HepG2 (cell line): ENCODE measurements around the gene DCP1B. TPM values are rescaled to one million over a fixed set of nuclear protein-coding genes. Genes with fewer than 3 reads are reported as not detected.

ENCODE experiments used
- ATAC-seq: fragments of 200-7000 bp; cut with Tn5 transposase; 3 replicates; pipeline ENCODE4 v1.9.1; 2020; ENCODE audit warnings: mild to moderate bottlenecking, moderate library complexity
- BruUV-seq: library from RNA; stranded (reverse); fragments of 400-500 nt; replicated peaks from 2 replicates; lab custom pipeline; 2021; lab: Mats Ljungman, UMichigan
- CTCF ChIA-PET: fragments of 300-600 bp; formaldehyde crosslinking; extraction: SDS; loops from one replicate; lab custom pipeline; 2021; ENCODE audit warnings: low total read pairs, inconsistent platforms, low intra/inter-chr PET ratio; lab: Yijun Ruan, JAX
- POLR2A ChIA-PET: fragments of 350-600 bp; sonication (Branson Sonifier 250); formaldehyde crosslinking; loops from one replicate; lab custom pipeline; 2020; ENCODE audit warnings: antibody characterized with exemption, inconsistent platforms; lab: Yijun Ruan, JAX
- DNase-seq: peaks from one replicate; pipeline ENCODE4 v3.0.0-alpha.2; 2015; ENCODE audit warnings: low spot score
- FAIRE-seq: peaks from 3 replicates; lab custom pipeline; 2011; peaks lifted over from hg19 to GRCh38; lab: Jason Lieb, UNC
- H2AFZ ChIP-seq: one replicate; pipeline ENCODE4 v1.6.1; 2011; ENCODE audit warnings: low read length, inconsistent platforms
- H3K27ac ChIP-seq: fragments of 300-600 bp; 3 replicates; pipeline ENCODE4 v1.8.0; 2011; ENCODE audit warnings: mixed run types, mild to moderate bottlenecking, mixed read lengths, low read length, inconsistent platforms; ENCODE audit not compliant: insufficient read depth; ENCODE audit errors: extremely low read length
- H3K27me3 ChIP-seq, 2 experiments: fragments of 200-600 bp in 1 of 2; 2 replicates in 1 of 2; 3 replicates in 1 of 2; pipeline versions ENCODE4 v1.6.0 to v1.8.0; 2011; ENCODE audit warnings: low read length in 2 of 2, mild to moderate bottlenecking in 2 of 2, moderate library complexity in 2 of 2, inconsistent platforms in 1 of 2; ENCODE audit not compliant: insufficient read depth in 2 of 2, control insufficient read depth in 1 of 2
- H3K36me3 ChIP-seq, 2 experiments: fragments of 200-600 bp in 1 of 2; replicated peaks in 1 of 2; 2 replicates in 1 of 2; 3 replicates in 1 of 2; pipeline versions ENCODE4 v1.5.1 to v1.8.0; 2011; ENCODE audit warnings: low read length in 2 of 2, inconsistent platforms in 1 of 2; ENCODE audit not compliant: insufficient read depth in 2 of 2, control insufficient read depth in 1 of 2
- H3K4me1 ChIP-seq: 2 replicates; pipeline ENCODE4 v1.5.1; 2012; ENCODE audit warnings: low read length, inconsistent platforms; ENCODE audit not compliant: insufficient read depth
- H3K4me2 ChIP-seq: 2 replicates; pipeline ENCODE4 v1.6.0; 2011; ENCODE audit warnings: low read depth, low read length, inconsistent platforms
- H3K4me3 ChIP-seq, 3 experiments: fragments of 200-600 bp in 1 of 3; sonication (generic), shearing (Covaris generic) in 1 of 3; replicated peaks in 1 of 3; 2 replicates each; pipeline ENCODE4 v1.5.1; 2011 to 2016; ENCODE audit warnings: low read length in 3 of 3, inconsistent platforms in 2 of 3, low read depth in 2 of 3, mild to moderate bottlenecking in 2 of 3, control low read depth in 1 of 3, mixed read lengths in 1 of 3; ENCODE audit not compliant: insufficient read depth in 1 of 3
- H3K79me2 ChIP-seq: one replicate; pipeline ENCODE4 v1.6.1; 2011; ENCODE audit warnings: low read length, inconsistent platforms; ENCODE audit not compliant: insufficient read depth
- H3K9ac ChIP-seq: 2 replicates; pipeline ENCODE4 v1.6.0; 2011; ENCODE audit warnings: mild to moderate bottlenecking, low read depth, low read length, inconsistent platforms; ENCODE audit not compliant: insufficient read depth
- H3K9me3 ChIP-seq: 2 replicates; pipeline ENCODE4 v1.5.1; 2012; ENCODE audit warnings: mild to moderate bottlenecking, low read length
- H4K20me1 ChIP-seq: 2 replicates; pipeline ENCODE4 v1.6.0; 2011; ENCODE audit warnings: inconsistent platforms, mild to moderate bottlenecking, low read length, moderate library complexity; ENCODE audit not compliant: insufficient read depth
- FLYWCH1 ChIP-seq: sonication (generic); formaldehyde crosslinking; IDR thresholded peaks from 2 replicates; pipeline ENCODE4 v1.8.1; 2023; ENCODE audit warnings: mild to moderate bottlenecking, missing genetic modification reagents
- FOXJ3 ChIP-seq: sonication (generic); formaldehyde crosslinking; IDR thresholded peaks from 2 replicates; pipeline ENCODE4 v1.4.0; 2020; ENCODE audit warnings: missing genetic modification reagents, mild to moderate bottlenecking, borderline replicate concordance
- PAX8 ChIP-seq: sonication (generic); formaldehyde crosslinking; IDR thresholded peaks from 2 replicates; pipeline ENCODE4 v1.8.0; 2022; ENCODE audit warnings: mild to moderate bottlenecking, missing genetic modification reagents, borderline replicate concordance
- RNF2 ChIP-seq: fragments of 450-650 bp; conservative IDR thresholded peaks from 2 replicates; pipeline ENCODE4 v1.6.1; 2016; ENCODE audit warnings: low read depth
- SALL2 ChIP-seq: sonication (generic); formaldehyde crosslinking; IDR thresholded peaks from 2 replicates; pipeline ENCODE4 v1.8.1; 2023; ENCODE audit warnings: mild to moderate bottlenecking, missing genetic modification reagents, inconsistent platforms
- SMC3 ChIP-seq: IDR thresholded peaks from 2 replicates; pipeline ENCODE4 v1.6.1; 2011; ENCODE audit warnings: low read length, improper control_type of control experiment
- TFDP1 ChIP-seq: IDR thresholded peaks from 2 replicates; pipeline ENCODE4 v1.6.1; 2016; ENCODE audit warnings: missing compliant biosample characterization, missing genetic modification reagents, borderline replicate concordance
- THYN1 ChIP-seq: sonication (generic); formaldehyde crosslinking; IDR thresholded peaks from 2 replicates; pipeline ENCODE4 v1.8.1; 2023; ENCODE audit warnings: low read depth, mild to moderate bottlenecking, moderate library complexity, missing genetic modification reagents, borderline replicate concordance
- ZFP82 ChIP-seq: sonication (generic); formaldehyde crosslinking; IDR thresholded peaks from 2 replicates; pipeline ENCODE4 v1.5.1; 2020; ENCODE audit warnings: mild to moderate bottlenecking, missing genetic modification reagents, borderline replicate concordance
- ZNF251 ChIP-seq: sonication (generic); formaldehyde crosslinking; IDR thresholded peaks from 2 replicates; pipeline ENCODE4 v1.9.0; 2021; ENCODE audit warnings: mild to moderate bottlenecking, missing genetic modification reagents
- ZNF468 ChIP-seq: sonication (generic); formaldehyde crosslinking; IDR thresholded peaks from 2 replicates; pipeline ENCODE4 v1.8.0; 2022; ENCODE audit warnings: mild to moderate bottlenecking, moderate library complexity, missing genetic modification reagents
- ZNF605 ChIP-seq: sonication (generic); formaldehyde crosslinking; IDR thresholded peaks from 2 replicates; pipeline ENCODE4 v1.8.0; 2022; ENCODE audit warnings: mild to moderate bottlenecking, missing genetic modification reagents
- ZNF788 ChIP-seq: sonication (generic); formaldehyde crosslinking; IDR thresholded peaks from 2 replicates; pipeline ENCODE4 v1.5.0; 2020; ENCODE audit warnings: mild to moderate bottlenecking, missing genetic modification reagents, borderline replicate concordance
- ZNF878 ChIP-seq: sonication (generic); formaldehyde crosslinking; IDR thresholded peaks from 2 replicates; pipeline ENCODE4 v1.8.1; 2023; ENCODE audit warnings: mild to moderate bottlenecking, missing genetic modification reagents, moderate library complexity
- WGBS: methylation state at CpG from one replicate; pipeline ENCODE4 v1.1.6; 2017; ENCODE audit warnings: low lambda C conversion rate; 5-methylcytosine and 5-hydroxymethylcytosine counted together
- in situ Hi-C: cut with HindIII; loops from 2 replicates; pipeline ENCODE4 v1.10.0; 2017; ENCODE audit warnings: low pct_unique_long_range_greater_than_20kb; ENCODE audit not compliant: extremely low pct_ligation_motif_present
- intact Hi-C: fragments of 100-400 bp; cut with micrococcal nuclease; formaldehyde crosslinking; loops from one replicate; pipeline ENCODE4 v1.10.0; 2022; ENCODE audit not compliant: unreplicated experiment
- polyA plus RNA-seq, 8 experiments: library from polyadenylated mRNA; depleted of rRNA in 3 of 8; stranded (reverse) in 7 of 8; unstranded in 1 of 8; fragments of >200 nt; fragmentation: Illumina TruSeq in 4 of 8; extraction: Trizol in 4 of 8; gene quantifications; 2 replicates each; pipeline versions ENCODE4 v1.2.1 to v1.2.3, GENCODE V29; 2011 to 2016; ENCODE audit warnings: low read depth in 4 of 8, missing spikeins in 1 of 8, mixed read lengths in 1 of 8; ENCODE audit not compliant: insufficient read depth in 1 of 8
- total RNA-seq, 5 experiments: library from RNA; depleted of rRNA; stranded (reverse); fragments of >200 nt; fragmentation: Illumina TruSeq; extraction: Trizol; gene quantifications; 2 replicates each; pipeline ENCODE4 v1.2.3, GENCODE V29; 2016; ENCODE audit warnings: low read depth in 1 of 5
- TF ChIP-seq, protein P1 (sequence below): sonication (generic); formaldehyde crosslinking; IDR thresholded peaks from 2 replicates; pipeline ENCODE4 v1.5.0; 2020; ENCODE audit warnings: mild to moderate bottlenecking, missing genetic modification reagents

Gene DCP1B
- total and polyA plus RNA-seq, 2 of the 13 experiments (the other 11 are each of a cell fraction or from before 2014, with no cell fraction given) = 11.4 to 27.2 TPM

DNA sequence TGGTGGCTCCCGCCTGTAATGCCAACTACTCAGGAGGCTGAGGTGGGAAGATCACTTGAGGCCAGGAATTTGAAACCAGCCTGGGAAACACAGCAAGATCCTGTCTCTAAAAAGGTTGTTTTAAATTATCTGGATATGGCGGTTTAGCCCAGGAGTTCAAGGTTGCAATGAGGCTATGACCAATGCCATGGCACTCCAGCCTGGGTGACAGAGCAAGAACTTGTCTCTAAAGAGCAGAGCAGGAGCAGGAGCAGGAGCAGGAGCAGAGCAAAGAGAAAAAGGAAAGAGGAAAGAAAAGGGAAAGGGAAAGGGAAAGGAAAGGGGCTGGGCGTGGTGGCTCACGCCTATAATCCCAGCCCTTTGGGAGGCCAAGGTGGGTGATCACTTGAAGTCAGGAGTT is 15.1 kb downstream of the DCP1B start:
- in situ Hi-C loops = no loop called here
- ATAC-seq (no peak), FAIRE-seq (no peak)
- Histone ChIP-seq H3K27me3 (no peaks in the 10 kb centered on the region), H3K4me3 (no peak overlapping the region), H3K36me3 (peaks cover 3 to 28% of the 10 kb centered on the region in 2 experiments; a peak in 4 of 5 replicates), H3K27ac (no peak overlapping the region), H3K9ac (no peak overlapping the region), H2AFZ (no peak overlapping the region)
- BruUV-seq = no TSS peak
- POLR2A ChIA-PET = no interaction called here
- WGBS = 95% methylated on average over 4 of the region's 4 CpGs
- TF ChIP-seq RNF2 (no peak), ZNF605 (CRISPR knock-in tag) (no peak), ZFP82 (no peak), FOXJ3 (CRISPR knock-in tag) (no peak), PAX8 (CRISPR knock-in tag) (no peak), ZNF251 (no peak), FLYWCH1 (no peak), SALL2 (CRISPR knock-in tag) (no peak), ZNF468 (CRISPR knock-in tag) (no peak), TFDP1 (CRISPR knock-in tag) (no peak), THYN1 (no peak), ZNF788 (no peak), ZNF878 (no peak), SMC3 (no peak)
- TF ChIP-seq, protein P1, sequence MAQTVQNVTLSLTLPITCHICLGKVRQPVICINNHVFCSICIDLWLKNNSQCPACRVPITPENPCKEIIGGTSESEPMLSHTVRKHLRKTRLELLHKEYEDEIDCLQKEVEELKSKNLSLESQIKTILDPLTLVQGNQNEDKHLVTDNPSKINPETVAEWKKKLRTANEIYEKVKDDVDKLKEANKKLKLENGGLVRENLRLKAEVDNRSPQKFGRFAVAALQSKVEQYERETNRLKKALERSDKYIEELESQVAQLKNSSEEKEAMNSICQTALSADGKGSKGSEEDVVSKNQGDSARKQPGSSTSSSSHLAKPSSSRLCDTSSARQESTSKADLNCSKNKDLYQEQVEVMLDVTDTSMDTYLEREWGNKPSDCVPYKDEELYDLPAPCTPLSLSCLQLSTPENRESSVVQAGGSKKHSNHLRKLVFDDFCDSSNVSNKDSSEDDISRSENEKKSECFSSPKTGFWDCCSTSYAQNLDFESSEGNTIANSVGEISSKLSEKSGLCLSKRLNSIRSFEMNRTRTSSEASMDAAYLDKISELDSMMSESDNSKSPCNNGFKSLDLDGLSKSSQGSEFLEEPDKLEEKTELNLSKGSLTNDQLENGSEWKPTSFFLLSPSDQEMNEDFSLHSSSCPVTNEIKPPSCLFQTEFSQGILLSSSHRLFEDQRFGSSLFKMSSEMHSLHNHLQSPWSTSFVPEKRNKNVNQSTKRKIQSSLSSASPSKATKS (CRISPR knock-in tag) = no peak
- TF ChIP-seq, all 625 proteins: peak for 0
- intact Hi-C loops = no loop called here
- CTCF ChIA-PET = no interaction called here
- no peak overlapping the region for H3K4me2 ChIP-seq
- H3K4me1 ChIP-seq = peaks cover 22% of the 10 kb centered on the region
- no peak for DNase-seq
- H3K79me2 ChIP-seq = no peaks in the 10 kb centered on the region
- H4K20me1 ChIP-seq = no peaks in the 10 kb centered on the region
- H3K9me3 ChIP-seq = peaks cover 11% of the 10 kb centered on the region
